GM12892 (cell line): ENCODE results near the gene CASR.
A peak's percentile ranks its signal among the peaks of the same experiment; 100 is the strongest.
"Not testable (repeated sequence)": the region's sequence is repeated elsewhere in the genome, so short reads cannot be mapped to it uniquely, and the experiment has no call there.

Experiments
- DNase-seq: peaks from one replicate; pipeline ENCODE4 v3.0.0; 2011; ENCODE audit not compliant: insufficient read length
- FAIRE-seq: peaks from 2 replicates; lab custom pipeline; 2011; peaks lifted over from hg19 to GRCh38; lab: Jason Lieb, UNC
- POLR2A ChIP-seq: IDR thresholded peaks from 2 replicates; pipeline ENCODE4 v1.6.1; 2011; ENCODE audit warnings: low read depth, low read length, control low read depth
- POLR2AphosphoS5 ChIP-seq: IDR thresholded peaks from 2 replicates; pipeline ENCODE4 v1.6.1; 2011; ENCODE audit warnings: low read depth, low read length, control low read depth
- TAF1 ChIP-seq: IDR thresholded peaks from 2 replicates; pipeline ENCODE4 v1.6.1; 2011; ENCODE audit warnings: low read depth, mild to moderate bottlenecking, control low read depth, low read length, borderline replicate concordance

The CASR gene

GRCh38 chr3:122186372-122186771, 2.9 kb downstream of the CASR start:
- no peak for TF ChIP-seq TAF1
- no peak for TF ChIP-seq POLR2AphosphoS5
- TF ChIP-seq POLR2A = no peak
- DNase-seq = no peak
- no peak for FAIRE-seq

- DNase-seq (no peak), FAIRE-seq (no peak)
- TF ChIP-seq POLR2AphosphoS5 = no peak
- no peak for TF ChIP-seq POLR2A
Observed at GRCh38 chr3:122188737-122189136, 5.3 kb downstream of the CASR start.

DNA sequence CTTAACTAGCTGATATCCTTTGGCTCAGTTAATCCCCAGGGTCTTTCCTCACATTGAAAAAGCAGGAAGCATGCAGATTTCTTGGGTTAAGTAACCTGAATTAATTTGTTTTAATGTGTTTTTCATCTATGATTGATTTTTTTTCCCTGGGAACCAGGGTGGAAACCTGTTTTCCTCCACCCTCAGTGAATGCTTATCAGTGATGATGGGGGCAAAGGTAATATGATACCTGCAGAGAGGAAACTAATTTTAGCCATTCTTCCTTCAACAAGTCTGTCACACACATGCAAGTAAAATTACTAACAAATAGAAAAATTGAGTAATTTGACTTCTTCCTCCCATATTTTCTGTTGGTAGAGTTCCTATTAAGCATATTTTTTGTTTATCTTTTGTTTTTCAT, 5.9 kb downstream of the CASR start:
- TF ChIP-seq POLR2AphosphoS5 (no peak), TAF1 (no peak), POLR2A (no peak)
- FAIRE-seq (no peak), DNase-seq (no peak)

DNA sequence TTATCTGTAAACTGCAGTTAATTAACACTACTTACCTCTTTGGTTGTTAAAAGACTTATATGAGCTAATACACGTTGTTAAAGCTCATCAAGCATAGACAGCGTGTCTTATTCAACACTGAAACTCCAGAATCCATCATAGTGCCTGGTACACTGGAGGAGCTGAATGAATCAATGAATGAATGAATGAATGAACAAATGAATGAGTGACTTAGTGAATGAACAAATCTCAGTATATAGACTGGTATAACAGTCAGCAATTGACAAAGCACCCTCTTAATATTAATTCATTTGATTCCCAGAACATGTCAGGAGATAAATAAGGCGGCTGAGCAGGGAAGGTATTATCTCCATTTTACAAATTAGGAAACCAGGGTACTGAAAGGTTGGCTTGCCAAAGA, 7.1 kb downstream of the CASR start:
- FAIRE-seq (no peak), DNase-seq (no peak)
- TF ChIP-seq POLR2AphosphoS5 (no peak), POLR2A (no peak), TAF1 (no peak)

- TF ChIP-seq POLR2A (no peak), POLR2AphosphoS5 (no peak), TAF1 (no peak)
- DNase-seq (no peak), FAIRE-seq (no peak)
Observed at GRCh38 chr3:122198966-122199365, 15.5 kb downstream of the CASR start.

DNA sequence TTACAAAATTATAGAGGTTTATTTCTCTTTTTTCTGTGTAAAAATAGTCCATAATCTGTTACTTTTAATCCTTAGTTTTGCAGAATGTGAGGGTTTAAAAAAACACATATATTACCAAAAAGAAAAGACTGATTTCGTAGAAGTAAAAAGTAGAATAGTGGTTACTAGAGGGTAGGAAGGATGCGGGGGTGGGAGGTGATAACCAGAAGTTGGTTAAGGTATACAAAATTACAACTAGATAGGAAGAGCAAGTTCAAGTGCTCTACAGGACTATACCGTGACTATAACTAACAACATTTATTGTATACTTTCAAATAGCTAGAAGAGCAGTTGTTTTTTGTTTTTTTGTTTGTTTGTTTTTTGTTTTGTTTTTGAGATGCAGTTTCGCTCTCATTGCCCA, 16.1 kb downstream of the CASR start:
- TF ChIP-seq POLR2A (no peak), TAF1 (no peak), POLR2AphosphoS5 (no peak)
- FAIRE-seq = no peak
- DNase-seq = no peak

DNA sequence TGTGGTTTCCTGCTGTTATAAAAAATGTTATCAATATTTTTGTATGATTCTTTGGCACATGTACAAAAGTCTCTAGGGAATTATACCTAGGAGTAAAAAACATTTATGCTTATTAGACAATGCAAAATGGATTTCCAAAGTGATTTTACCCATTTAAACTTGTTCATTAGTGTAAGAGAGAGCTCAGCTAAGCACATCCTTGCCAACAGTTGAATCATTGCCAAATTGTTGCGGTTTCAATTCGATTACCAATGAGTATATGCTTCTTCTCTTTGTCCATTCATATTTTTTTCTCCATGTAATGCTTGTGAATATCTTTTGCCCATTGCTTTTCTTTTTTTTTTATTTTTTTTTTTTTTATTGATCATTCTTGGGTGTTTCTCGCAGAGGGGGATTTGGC, 17.2 kb downstream of the CASR start:
- DNase-seq (no peak), FAIRE-seq (no peak)
- TF ChIP-seq TAF1 (no peak), POLR2AphosphoS5 (no peak), POLR2A (no peak)

DNA sequence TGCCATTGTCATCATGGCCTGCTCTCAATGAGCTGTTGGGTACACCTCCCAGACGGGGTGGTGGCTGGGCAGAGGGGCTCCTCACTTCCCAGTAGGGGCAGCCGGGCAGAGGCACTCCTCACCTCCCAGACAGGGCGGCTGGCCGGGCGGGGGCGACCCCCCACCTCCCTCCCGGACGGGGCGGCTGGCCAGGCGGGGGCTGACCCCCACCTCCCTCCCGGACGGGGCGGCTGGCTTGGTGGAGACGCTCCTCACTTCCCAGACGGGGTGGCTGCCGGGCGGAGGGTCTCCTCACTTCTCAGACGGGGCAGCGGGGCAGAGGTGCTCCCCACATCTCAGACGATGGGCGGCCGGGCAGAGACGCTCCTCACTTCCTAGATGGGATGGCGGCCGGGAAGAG, 18.0 kb downstream of the CASR start:
- FAIRE-seq, DNase-seq: not testable (repeated sequence)

GRCh38 chr3:122208579-122208978, 25.1 kb downstream of the CASR start:
- TF ChIP-seq TAF1 (no peak), POLR2A (no peak), POLR2AphosphoS5 (no peak)
- FAIRE-seq (no peak), DNase-seq (no peak)

DNA sequence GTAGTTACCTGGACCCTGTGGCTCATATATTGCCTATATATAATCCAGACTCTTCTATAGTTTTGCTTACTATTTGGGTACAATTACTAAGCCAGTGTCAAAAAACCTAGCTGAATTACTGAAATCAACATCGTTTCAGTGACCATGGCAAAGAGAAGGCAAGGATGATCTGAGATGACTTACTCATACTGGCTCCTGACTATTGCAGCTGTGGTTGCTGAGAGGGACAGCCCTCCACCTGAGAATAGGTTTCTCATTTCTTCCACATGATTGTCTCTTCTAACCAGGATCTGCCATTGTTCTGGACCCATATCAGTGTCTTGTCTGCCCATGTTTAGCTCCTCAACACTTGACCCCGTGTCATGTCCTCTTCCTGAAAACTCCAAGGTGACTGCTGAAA, 30.2 kb downstream of the CASR start:
- FAIRE-seq = no peak
- no peak for DNase-seq
- TF ChIP-seq TAF1 (no peak), POLR2A (no peak), POLR2AphosphoS5 (no peak)

DNA sequence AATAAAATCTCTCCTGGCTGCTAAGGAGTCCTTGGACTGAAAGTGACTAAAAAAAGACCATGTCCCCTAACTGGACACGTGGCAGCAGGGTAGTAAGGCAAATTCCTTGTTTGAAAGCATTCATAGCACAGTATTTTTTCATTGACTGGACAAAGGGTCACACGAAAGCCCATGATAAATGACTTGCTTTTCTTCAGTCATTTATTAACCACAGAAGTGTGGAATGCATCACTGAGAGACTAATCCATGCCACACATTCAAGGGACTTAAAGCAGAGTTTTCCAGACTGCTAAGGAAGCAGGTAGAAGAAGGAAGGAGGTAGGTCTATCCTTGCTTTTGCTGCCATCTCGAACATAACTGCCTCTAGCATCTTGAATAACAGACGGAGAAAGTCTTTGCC, 31.2 kb downstream of the CASR start:
- TF ChIP-seq POLR2A = no peak
- no peak for TF ChIP-seq TAF1
- TF ChIP-seq POLR2AphosphoS5 = no peak
- FAIRE-seq = no peak

DNA sequence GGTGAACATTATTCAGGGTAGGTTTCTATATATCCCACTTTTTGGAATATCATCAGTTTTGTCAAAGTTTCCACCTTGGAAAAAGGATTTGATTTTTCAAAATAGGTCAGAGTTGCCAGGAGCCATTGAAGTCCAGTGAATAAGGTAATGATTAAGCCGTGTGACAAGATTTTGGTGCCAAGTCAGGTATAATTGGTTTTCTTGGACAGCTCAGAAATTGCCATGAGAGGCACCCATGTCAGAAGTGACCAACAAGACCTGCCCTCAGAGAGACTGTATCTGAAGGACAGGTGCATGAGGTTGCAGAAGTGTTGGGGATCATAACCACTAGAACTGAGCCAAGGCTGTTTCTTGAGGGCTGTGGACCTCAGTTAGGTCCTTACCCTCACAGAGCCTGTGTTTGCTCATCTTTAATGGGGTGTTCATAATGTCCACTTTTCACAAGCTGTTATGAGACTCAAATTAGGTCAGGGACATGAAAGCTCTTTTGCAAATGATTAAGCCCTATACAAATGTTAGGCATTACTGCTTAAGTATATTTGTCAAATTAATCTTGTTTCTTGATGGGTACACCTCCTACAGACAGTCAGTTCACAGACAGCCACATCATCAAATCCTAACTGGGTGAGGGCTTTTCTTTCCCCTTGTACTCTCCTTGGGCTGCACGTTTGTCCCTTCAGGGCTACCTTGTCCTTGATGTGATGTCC, 32.3 kb downstream of the CASR start:
- FAIRE-seq (peak; percentile 48), DNase-seq (no peak)
- no peak for TF ChIP-seq TAF1
- no peak for TF ChIP-seq POLR2A
- no peak for TF ChIP-seq POLR2AphosphoS5

More for the DNA sequence above, 31.2 kb downstream of the CASR start:
- no peak for DNase-seq

GRCh38 chr3:122217901-122218300, 34.4 kb downstream of the CASR start:
- TF ChIP-seq POLR2A = no peak
- TF ChIP-seq POLR2AphosphoS5 = no peak
- no peak for FAIRE-seq
- no peak for DNase-seq
